Fibroblast of lung (primary cell): ENCODE data around the gene MGAT1. TPM values are rescaled to one million over a fixed set of nuclear protein-coding genes. Genes with fewer than 3 reads are reported as not detected.

Experiments used
- DNase-seq, 2 donors: peaks; one replicate each; pipeline versions ENCODE4 v3.0.0 to v3.0.0-alpha.2; 2010; ENCODE audit warnings: low read depth in 2 of 2
- H2AFZ ChIP-seq: 2 replicates; pipeline ENCODE4 v1.5.1; 2012; ENCODE audit warnings: low read length, control low read depth, inconsistent platforms
- H3K27ac ChIP-seq: 2 replicates; pipeline ENCODE4 v1.5.1; 2011; ENCODE audit warnings: low read length, control low read depth; ENCODE audit not compliant: insufficient read depth
- H3K27me3 ChIP-seq: 2 replicates; pipeline ENCODE4 v1.5.1; 2011; ENCODE audit warnings: mild to moderate bottlenecking, low read length; ENCODE audit not compliant: control insufficient read depth, insufficient read depth
- H3K36me3 ChIP-seq: 2 replicates; pipeline ENCODE4 v1.5.1; 2011; ENCODE audit warnings: low read length; ENCODE audit not compliant: control insufficient read depth, insufficient read depth
- H3K4me1 ChIP-seq: 2 replicates; pipeline ENCODE4 v1.5.1; 2011; ENCODE audit warnings: low read length; ENCODE audit not compliant: control insufficient read depth, insufficient read depth; ENCODE audit errors: extremely low read depth
- H3K4me2 ChIP-seq: 2 replicates; pipeline ENCODE4 v1.5.1; 2011; ENCODE audit warnings: low read length, control low read depth; ENCODE audit not compliant: insufficient read depth; ENCODE audit errors: extremely low read depth
- H3K4me3 ChIP-seq, 4 experiments: fragments of 200-600 bp in 1 of 4; sonication (generic) in 1 of 4; replicated peaks in 1 of 4; 2 replicates each; pipeline ENCODE4 v1.5.1; 2011 to 2016; ENCODE audit warnings: low read length in 4 of 4, low read depth in 3 of 4, mild to moderate bottlenecking in 3 of 4, control low read depth in 2 of 4, inconsistent platforms in 1 of 4, mixed read lengths in 1 of 4; ENCODE audit not compliant: insufficient read depth in 1 of 4; ENCODE audit errors: control extremely low read depth in 1 of 4
- H3K79me2 ChIP-seq: 2 replicates; pipeline ENCODE4 v1.5.1; 2012; ENCODE audit warnings: mild to moderate bottlenecking, low read length, inconsistent platforms; ENCODE audit not compliant: control insufficient read depth, insufficient read depth
- H3K9ac ChIP-seq: 2 replicates; pipeline ENCODE4 v1.5.1; 2011; ENCODE audit warnings: mild to moderate bottlenecking, low read length, control low read depth; ENCODE audit not compliant: insufficient read depth
- H3K9me3 ChIP-seq: 2 replicates; pipeline ENCODE4 v1.5.1; 2012; ENCODE audit warnings: low read depth, low read length; ENCODE audit not compliant: control insufficient read depth, insufficient read depth
- H4K20me1 ChIP-seq: 2 replicates; pipeline ENCODE4 v1.5.1; 2011; ENCODE audit warnings: low read length; ENCODE audit not compliant: control insufficient read depth, insufficient read depth; ENCODE audit errors: extremely low read depth
- CTCF ChIP-seq, 2 donors: IDR thresholded peaks in 1 of 2; conservative IDR thresholded peaks in 1 of 2; 1 replicate in 1 of 2; 2 replicates in 1 of 2; pipeline ENCODE4 v1.5.1; 2011 to 2012; ENCODE audit warnings: low read length in 2 of 2, control low read depth in 1 of 2, inconsistent platforms in 1 of 2, low read depth in 1 of 2, mild to moderate bottlenecking in 1 of 2
- EZH2 ChIP-seq: IDR thresholded peaks from 2 replicates; pipeline ENCODE4 v1.5.1; 2012; ENCODE audit warnings: low read length, control low read depth, mild to moderate bottlenecking; ENCODE audit errors: missing control alignments
- polyA plus RNA-seq, 2 donors: library from polyadenylated mRNA; depleted of rRNA in 1 of 2; stranded (reverse) in 1 of 2; unstranded in 1 of 2; fragments of >200 nt; gene quantifications; 2 replicates each; pipeline ENCODE4 v1.2.1, GENCODE V29; 2011 to 2012; ENCODE audit warnings: missing spikeins in 1 of 2
- total RNA-seq: library from RNA; depleted of rRNA; stranded (reverse); fragments of >200 nt; gene quantifications from 2 replicates; pipeline ENCODE4 v1.2.1, GENCODE V29; 2014

The MGAT1 gene
- total and polyA plus RNA-seq, 2 donors (not counting 1 experiment from before 2014, with no cell fraction given) = 72.5 to 90.4 TPM

- H3K4me3 ChIP-seq = no peak overlapping the region
Observed at GRCh38 chr5:180848878-180849277, 46.3 kb upstream of the MGAT1 start.

GRCh38 chr5:180848265-180848664, 45.7 kb upstream of the MGAT1 start:
- no peak overlapping the region for H2AFZ ChIP-seq
- no peak overlapping the region for H3K27ac ChIP-seq
- peaks cover 17% of the 10 kb centered on the region for H3K36me3 ChIP-seq
- no peak for TF ChIP-seq EZH2
- no peak overlapping the region for H3K4me3 ChIP-seq
- no peaks in the 10 kb centered on the region for H3K4me1 ChIP-seq
- peaks cover 13% of the 10 kb centered on the region for H3K9me3 ChIP-seq
- H3K9ac ChIP-seq = no peak overlapping the region
- no peak overlapping the region for H3K4me2 ChIP-seq
- no peaks in the 10 kb centered on the region for H3K79me2 ChIP-seq
- DNase-seq = no peak
- H4K20me1 ChIP-seq = no peaks in the 10 kb centered on the region
- H3K27me3 ChIP-seq = no peaks in the 10 kb centered on the region

More at GRCh38 chr5:180848878-180849277, 46.3 kb upstream of the MGAT1 start:
- Histone ChIP-seq H3K9me3 (peaks cover 13% of the 10 kb centered on the region), H3K79me2 (no peaks in the 10 kb centered on the region), H3K4me2 (no peak overlapping the region), H3K27me3 (no peaks in the 10 kb centered on the region), H3K36me3 (peaks cover 17% of the 10 kb centered on the region), H4K20me1 (no peaks in the 10 kb centered on the region), H3K9ac (no peak overlapping the region), H3K4me1 (no peaks in the 10 kb centered on the region), H3K27ac (no peak overlapping the region), H2AFZ (no peak overlapping the region)
- TF ChIP-seq CTCF (conservative IDR thresholded peaks at IDR 0.05 in 1 of 2, IDR thresholded peaks at IDR 0.05 in 1 of 2; ENCODE audit: low read depth in 1 of 2, low read length in 2 of 2) = no peak
- DNase-seq = no peak

GRCh38 chr5:180847026-180847425, 44.4 kb upstream of the MGAT1 start:
- Histone ChIP-seq H3K4me3 (no peak overlapping the region), H2AFZ (no peak overlapping the region), H3K27ac (no peak overlapping the region), H4K20me1 (no peaks in the 10 kb centered on the region), H3K4me1 (no peaks in the 10 kb centered on the region), H3K79me2 (no peaks in the 10 kb centered on the region), H3K27me3 (no peaks in the 10 kb centered on the region), H3K4me2 (no peak overlapping the region), H3K36me3 (peaks cover 17% of the 10 kb centered on the region), H3K9ac (no peak overlapping the region), H3K9me3 (peaks cover 13% of the 10 kb centered on the region)
- TF ChIP-seq CTCF (conservative IDR thresholded peaks at IDR 0.05 in 1 of 2, IDR thresholded peaks at IDR 0.05 in 1 of 2; ENCODE audit: low read depth in 1 of 2, low read length in 2 of 2) (no peak), EZH2 (no peak)
- no peak for DNase-seq
